Psoas muscle (tissue), 8 donors: Measurements from ENCODE around the gene NOS1. TPM values are rescaled to one million over a fixed set of nuclear protein-coding genes. Genes with fewer than 3 reads are reported as not detected.

Experiments used
- ATAC-seq, 4 donors: fragments of 200-7000 bp; cut with Tn5 transposase; one replicate each; pipeline ENCODE4 v1.9.1; 2020; ENCODE audit warnings: moderate library complexity in 3 of 4, mild to moderate bottlenecking in 2 of 4
- DNase-seq, 2 donors: peaks; one replicate each; pipeline ENCODE4 v3.0.0-alpha.2; 2020
- H3K27ac ChIP-seq: fragments of 200-600 bp; one replicate; pipeline ENCODE4 v1.8.0; 2022
- H3K27me3 ChIP-seq, 3 donors: fragments of 200-600 bp in 1 of 3; one replicate each; pipeline versions ENCODE4 v1.6.1 to v1.8.0; 2013 to 2022; ENCODE audit warnings: low read length in 2 of 3, mild to moderate bottlenecking in 2 of 3, moderate library complexity in 1 of 3; ENCODE audit not compliant: insufficient read depth in 3 of 3
- H3K36me3 ChIP-seq, 2 donors: fragments of 200-600 bp in 1 of 2; one replicate each; pipeline versions ENCODE4 v1.6.1 to v1.8.0; 2013 to 2022; ENCODE audit warnings: low read depth in 1 of 2, mild to moderate bottlenecking in 1 of 2, moderate library complexity in 1 of 2; ENCODE audit not compliant: insufficient read depth in 1 of 2
- H3K4me1 ChIP-seq: fragments of 200-600 bp; one replicate; pipeline ENCODE4 v1.8.0; 2022
- H3K4me3 ChIP-seq: fragments of 200-600 bp; one replicate; pipeline ENCODE4 v1.8.0; 2022; ENCODE audit warnings: mild to moderate bottlenecking
- H3K9me3 ChIP-seq: fragments of 200-600 bp; one replicate; pipeline ENCODE4 v1.8.0; 2022
- CTCF ChIP-seq: fragments of 200-600 bp; IDR thresholded peaks from one replicate; pipeline ENCODE4 v1.8.0; 2022; ENCODE audit warnings: antibody characterized with exemption
- WGBS, 3 donors: extraction: QIAGEN DNeasy Blood & Tissue Kit; methylation state at CpG; one replicate each; pipeline versions ENCODE4 v1.1.6 to v1.1.7; 2013; 5-methylcytosine and 5-hydroxymethylcytosine counted together
- intact Hi-C, 2 donors: fragments of 100-400 bp; cut with DNase I; formaldehyde crosslinking; loops; one replicate each; pipeline versions ENCODE4 v1.11.0 to v1.14.2; 2022
- polyA plus RNA-seq, 3 donors: library from polyadenylated mRNA; stranded (reverse); fragments of 200-250 nt; gene quantifications; one replicate each; pipeline ENCODE4 v1.2.3, GENCODE V29; 2013
- total RNA-seq, 4 donors: library from RNA; stranded (reverse); fragmentation: NEBNext Ultra II Directional in 2 of 4; extraction: Animal tissue kit (Norgen Biotek cat#: 25700) in 2 of 4; gene quantifications; one replicate each; pipeline versions ENCODE4 v1.2.1 to v1.2.4, GENCODE V29; 2021 to 2023
- donor health status: healthy with polysubstance abuse.
- donor health status: DM: no; HTN: no; CAD: no; lungs with moderate emphysema.
- donor health status: Bipolar disorder and iron deficiency.
- donor health status: healthy.
- donor health status: DM: yes; HTN: yes; CAD: no.
- donor health status: DM: no; HTN: no; CAD: no.
- donor health status: DM: no; HTN: no; CAD: no.
- donor health status: DM: yes; HTN: yes; CAD: no.

The NOS1 gene
- total and polyA plus RNA-seq, 7 donors, result 2.7 to 62.2 (median 12.1) TPM

- ATAC-seq, result no peak
- intact Hi-C loops, result no loop called here
Measured at GRCh38 chr12:117166107-117166506, 195.3 kb downstream of the NOS1 start.

GRCh38 chr12:117165342-117165741 lies 196.1 kb downstream of the NOS1 start:
- Histone ChIP-seq H3K4me3 (no peak overlapping the region), H3K27ac (no peak overlapping the region), H3K4me1 (no peaks in the 10 kb centered on the region), H3K36me3 (peaks cover 0 to 100% of the 10 kb centered on the region in 2 donors), H3K27me3 (no peaks in the 10 kb centered on the region), H3K9me3 (no peaks in the 10 kb centered on the region)
- TF ChIP-seq CTCF, result no peak
- 79 to 84% (median 81%) methylated on average over 5 of the region's 5 CpGs for WGBS, 3 donors
- DNase-seq, result no peak
- no peak for ATAC-seq
- intact Hi-C loops, result no loop called here

More at GRCh38 chr12:117166107-117166506, 195.3 kb downstream of the NOS1 start:
- TF ChIP-seq CTCF, result no peak
- H3K4me3 ChIP-seq, result no peak overlapping the region
- 94 to 96% (median 94%) methylated on average over 4 of the region's 4 CpGs for WGBS, 3 donors
- no peaks in the 10 kb centered on the region for H3K9me3 ChIP-seq
- no peaks in the 10 kb centered on the region for H3K4me1 ChIP-seq
- H3K36me3 ChIP-seq, result peaks cover 0 to 100% of the 10 kb centered on the region in 2 donors
- H3K27ac ChIP-seq, result no peak overlapping the region
- H3K27me3 ChIP-seq, result no peaks in the 10 kb centered on the region
- DNase-seq, result no peak

- WGBS, 3 donors, result 74 to 83% (median 75%) methylated on average over 7 of the region's 7 CpGs
- intact Hi-C loops, result no loop called here
- Histone ChIP-seq H3K4me1 (no peaks in the 10 kb centered on the region), H3K27me3 (no peaks in the 10 kb centered on the region), H3K36me3 (peaks cover 0 to 100% of the 10 kb centered on the region in 2 donors), H3K27ac (no peak overlapping the region), H3K9me3 (no peaks in the 10 kb centered on the region), H3K4me3 (no peak overlapping the region)
- TF ChIP-seq CTCF, result no peak
- ATAC-seq, result no peak
- DNase-seq, result no peak
Measured at GRCh38 chr12:117162633-117163032, 198.8 kb downstream of the NOS1 start.

- Histone ChIP-seq H3K4me3 (no peak overlapping the region), H3K9me3 (no peaks in the 10 kb centered on the region), H3K4me1 (no peaks in the 10 kb centered on the region), H3K27me3 (no peaks in the 10 kb centered on the region), H3K36me3 (peaks cover 2 to 100% of the 10 kb centered on the region in 2 donors), H3K27ac (no peak overlapping the region)
- intact Hi-C loops, result no loop called here
- no peak for TF ChIP-seq CTCF
- DNase-seq (no peak), ATAC-seq (no peak)
- WGBS, 3 donors, result 91 to 95% (median 92%) methylated on average over 8 of the region's 8 CpGs
Measured at GRCh38 chr12:117162167-117162539, 199.3 kb downstream of the NOS1 start.

GRCh38 chr12:117161460-117162166 lies 199.8 kb downstream of the NOS1 start:
- Histone ChIP-seq H3K4me3 (no peak overlapping the region), H3K27me3 (no peaks in the 10 kb centered on the region), H3K4me1 (no peaks in the 10 kb centered on the region), H3K36me3 (peaks cover 2 to 100% of the 10 kb centered on the region in 2 donors), H3K9me3 (no peaks in the 10 kb centered on the region), H3K27ac (no peak overlapping the region)
- intact Hi-C loops, result no loop called here
- no peak for DNase-seq
- no peak for TF ChIP-seq CTCF
- ATAC-seq, result peak in 1 of 4 donors; percentile 25
- WGBS, 3 donors, result 70 to 83% (median 82%) methylated on average over 10 of the region's 10 CpGs
